ENCODE measurements around the gene ESF1.

The ESF1 gene

GRCh38 chr20:13671916-13672378 lies 112.8 kb downstream of the ESF1 start:
- no peak for DNase-seq

DNA sequence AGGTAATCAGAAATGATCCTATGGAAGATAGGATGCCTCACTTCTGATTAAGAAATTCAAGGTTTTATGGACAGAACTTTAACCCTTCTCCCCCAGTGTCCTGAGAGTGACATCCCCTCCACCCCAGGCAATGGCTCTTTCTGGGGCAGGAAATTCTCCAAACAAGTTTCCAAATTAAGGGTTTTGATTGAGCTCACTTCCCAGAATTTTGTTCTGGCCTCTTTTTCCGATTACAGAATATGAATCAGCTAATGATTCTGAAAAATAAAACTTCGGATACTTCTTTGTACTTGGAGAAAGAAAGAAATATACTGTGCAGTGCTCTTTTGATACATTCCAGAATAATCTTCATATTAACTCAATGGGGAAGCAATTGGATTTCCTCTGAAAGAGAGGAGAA lies 113.2 kb downstream of the ESF1 start:
- no peak for DNase-seq

GRCh38 chr20:13670160-13670559 lies 114.6 kb downstream of the ESF1 start:
- DNase-seq = no peak

DNA sequence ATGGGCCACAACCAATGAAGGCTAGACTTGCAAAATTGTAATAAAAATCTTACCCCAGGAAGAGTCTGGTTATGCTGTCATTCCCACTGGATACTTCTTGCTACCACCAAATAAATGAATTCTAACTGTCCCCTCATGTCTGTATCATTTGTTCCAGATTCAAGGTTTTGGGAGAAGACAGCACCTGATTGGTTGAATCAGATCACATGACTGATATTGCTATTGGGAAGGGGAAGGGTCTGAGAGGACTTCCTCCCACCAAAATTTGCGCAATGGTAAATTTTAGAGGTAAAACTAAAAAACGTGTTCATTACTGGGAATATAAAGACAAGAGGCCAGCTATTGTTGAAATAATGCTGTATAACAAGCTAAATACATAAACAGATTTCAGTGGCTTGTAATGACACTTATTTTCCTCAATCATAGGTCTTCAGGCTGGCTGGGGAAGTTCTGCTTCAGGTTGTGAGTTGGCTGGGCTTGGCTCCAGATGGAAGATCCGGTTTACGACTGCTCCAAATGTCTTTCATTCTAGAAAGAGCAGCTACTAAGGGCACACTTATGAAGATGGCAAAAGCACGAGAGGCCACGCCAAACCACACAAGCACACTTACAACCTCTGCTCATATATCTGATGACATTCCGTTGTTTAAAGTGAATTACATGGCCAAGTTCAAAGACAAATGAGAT lies 118.9 kb downstream of the ESF1 start:
- no peak for DNase-seq

Data from NCI-H2171 (cell line).